HEK293 (cell line): Measurements from ENCODE around the gene HLA-A.

Experiments used
- ATF2 ChIP-seq: fragments of 450-650 bp; formaldehyde crosslinking; IDR thresholded peaks from 2 replicates; pipeline ENCODE4 v1.5.1; 2016; ENCODE audit warnings: missing biosample characterization, missing genetic modification characterization, low read depth
- FEZF1 ChIP-seq: fragments of 450-650 bp; formaldehyde crosslinking; IDR thresholded peaks from 2 replicates; pipeline ENCODE4 v1.5.1; 2016; ENCODE audit warnings: missing biosample characterization, missing genetic modification characterization
- GLI4 ChIP-seq: fragments of 450-650 bp; formaldehyde crosslinking; IDR thresholded peaks from 2 replicates; pipeline ENCODE4 v1.5.1; 2016; ENCODE audit warnings: missing biosample characterization, missing genetic modification characterization
- IKZF3 ChIP-seq: fragments of 450-650 bp; IDR thresholded peaks from 2 replicates; pipeline ENCODE4 v1.5.0; 2018; ENCODE audit warnings: missing biosample characterization, mild to moderate bottlenecking, missing genetic modification characterization, moderate library complexity
- KLF1 ChIP-seq: fragments of 450-650 bp; formaldehyde crosslinking; IDR thresholded peaks from 2 replicates; pipeline ENCODE4 v1.5.1; 2016; ENCODE audit warnings: missing biosample characterization, missing genetic modification characterization
- MEIS1 ChIP-seq: sonication (generic); formaldehyde crosslinking; IDR thresholded peaks from 2 replicates; pipeline ENCODE4 v1.8.1; 2022; ENCODE audit warnings: missing genetic modification reagents, mild to moderate bottlenecking, borderline replicate concordance
- PRDM4 ChIP-seq: fragments of 450-650 bp; formaldehyde crosslinking; IDR thresholded peaks from 2 replicates; pipeline ENCODE4 v1.5.1; 2017; ENCODE audit warnings: missing biosample characterization, missing genetic modification characterization
- PRDM6 ChIP-seq: fragments of 450-650 bp; formaldehyde crosslinking; IDR thresholded peaks from 2 replicates; pipeline ENCODE4 v1.5.1; 2017; ENCODE audit warnings: missing biosample characterization, missing genetic modification characterization
- REPIN1 ChIP-seq: fragments of 450-650 bp; formaldehyde crosslinking; IDR thresholded peaks from 2 replicates; pipeline ENCODE4 v1.5.1; 2017; ENCODE audit warnings: missing biosample characterization, missing genetic modification characterization, low read depth
- TCF7L2 ChIP-seq: IDR thresholded peaks from 2 replicates; pipeline ENCODE4 v1.6.1; 2011; ENCODE audit warnings: low read depth, mild to moderate bottlenecking, inconsistent platforms, low read length, moderate library complexity, borderline replicate concordance
- ZEB2 ChIP-seq: fragments of 450-650 bp; formaldehyde crosslinking; IDR thresholded peaks from 2 replicates; pipeline ENCODE4 v1.5.1; 2016; ENCODE audit warnings: missing biosample characterization, missing genetic modification characterization
- ZNF121 ChIP-seq: fragments of 450-650 bp; formaldehyde crosslinking; IDR thresholded peaks from 2 replicates; pipeline ENCODE4 v1.5.1; 2016; ENCODE audit warnings: missing biosample characterization, missing genetic modification characterization
- ZNF140 ChIP-seq: fragments of 450-650 bp; formaldehyde crosslinking; IDR thresholded peaks from 2 replicates; pipeline ENCODE4 v1.5.1; 2016; ENCODE audit warnings: missing biosample characterization, missing genetic modification characterization
- ZNF214 ChIP-seq: fragments of 450-650 bp; formaldehyde crosslinking; IDR thresholded peaks from 2 replicates; pipeline ENCODE4 v1.5.1; 2017; ENCODE audit warnings: missing biosample characterization, mild to moderate bottlenecking, missing genetic modification characterization, borderline replicate concordance
- ZNF221 ChIP-seq: fragments of 450-650 bp; formaldehyde crosslinking; IDR thresholded peaks from 2 replicates; pipeline ENCODE4 v1.5.1; 2017; ENCODE audit warnings: missing biosample characterization, missing genetic modification characterization, borderline replicate concordance
- ZNF311 ChIP-seq: fragments of 450-650 bp; formaldehyde crosslinking; IDR thresholded peaks from 2 replicates; pipeline ENCODE4 v1.5.1; 2017; ENCODE audit warnings: missing biosample characterization, missing genetic modification characterization, borderline replicate concordance
- ZNF354C ChIP-seq: fragments of 450-650 bp; formaldehyde crosslinking; IDR thresholded peaks from 2 replicates; pipeline ENCODE4 v1.5.1; 2016; ENCODE audit warnings: missing biosample characterization, missing genetic modification characterization, low read depth, borderline replicate concordance
- ZNF362 ChIP-seq: fragments of 450-650 bp; formaldehyde crosslinking; IDR thresholded peaks from 2 replicates; pipeline ENCODE4 v1.5.1; 2016; ENCODE audit warnings: missing biosample characterization, missing genetic modification characterization
- ZNF394 ChIP-seq: fragments of 450-650 bp; formaldehyde crosslinking; IDR thresholded peaks from 2 replicates; pipeline ENCODE4 v1.5.1; 2016; ENCODE audit warnings: missing biosample characterization, missing genetic modification characterization, mild to moderate bottlenecking, moderate library complexity, borderline replicate concordance
- ZNF416 ChIP-seq: fragments of 450-650 bp; formaldehyde crosslinking; IDR thresholded peaks from 2 replicates; pipeline ENCODE4 v1.5.1; 2016; ENCODE audit warnings: missing biosample characterization, missing genetic modification characterization
- ZNF426 ChIP-seq: fragments of 450-650 bp; formaldehyde crosslinking; IDR thresholded peaks from 2 replicates; pipeline ENCODE4 v1.5.1; 2017; ENCODE audit warnings: missing biosample characterization, missing genetic modification characterization, mild to moderate bottlenecking, inconsistent platforms, moderate library complexity
- ZNF473 ChIP-seq: fragments of 450-650 bp; formaldehyde crosslinking; IDR thresholded peaks from 2 replicates; pipeline ENCODE4 v1.5.1; 2017; ENCODE audit warnings: missing biosample characterization, missing genetic modification characterization
- ZNF530 ChIP-seq: fragments of 450-650 bp; formaldehyde crosslinking; IDR thresholded peaks from 2 replicates; pipeline ENCODE4 v1.5.1; 2016; ENCODE audit warnings: low read depth, missing biosample characterization, missing genetic modification characterization
- ZNF544 ChIP-seq: fragments of 450-650 bp; formaldehyde crosslinking; IDR thresholded peaks from 2 replicates; pipeline ENCODE4 v1.5.0; 2017; ENCODE audit warnings: missing biosample characterization, missing genetic modification characterization
- ZNF549 ChIP-seq: fragments of 450-650 bp; IDR thresholded peaks from 2 replicates; pipeline ENCODE4 v1.5.1; 2018; ENCODE audit warnings: missing biosample characterization, missing genetic modification characterization, mild to moderate bottlenecking, inconsistent platforms, moderate library complexity
- ZNF660 ChIP-seq: fragments of 450-650 bp; IDR thresholded peaks from 2 replicates; pipeline ENCODE4 v1.5.1; 2018; ENCODE audit warnings: missing biosample characterization, mild to moderate bottlenecking, missing genetic modification characterization
- ZNF670 ChIP-seq: fragments of 450-650 bp; formaldehyde crosslinking; IDR thresholded peaks from 2 replicates; pipeline ENCODE4 v1.5.1; 2016; ENCODE audit warnings: missing biosample characterization, missing genetic modification characterization, low read depth
- ZNF692 ChIP-seq: fragments of 450-650 bp; formaldehyde crosslinking; IDR thresholded peaks from 2 replicates; pipeline ENCODE4 v1.5.1; 2016; ENCODE audit warnings: missing biosample characterization, missing genetic modification characterization
- ZNF704 ChIP-seq: fragments of 450-650 bp; formaldehyde crosslinking; IDR thresholded peaks from 2 replicates; pipeline ENCODE4 v1.5.1; 2016; ENCODE audit warnings: missing biosample characterization, missing genetic modification characterization
- ZNF776 ChIP-seq: fragments of 450-650 bp; formaldehyde crosslinking; IDR thresholded peaks from 2 replicates; pipeline ENCODE4 v1.5.0; 2017; ENCODE audit warnings: missing biosample characterization, missing genetic modification characterization, borderline replicate concordance
- ZNF791 ChIP-seq: fragments of 450-650 bp; formaldehyde crosslinking; IDR thresholded peaks from 2 replicates; pipeline ENCODE4 v1.5.1; 2016; ENCODE audit warnings: missing biosample characterization, missing genetic modification characterization
- ZSCAN23 ChIP-seq: fragments of 450-650 bp; formaldehyde crosslinking; IDR thresholded peaks from 2 replicates; pipeline ENCODE4 v1.5.1; 2016; ENCODE audit warnings: missing biosample characterization, missing genetic modification characterization

Gene HLA-A

GRCh38 chr6:29967379-29968010 lies 25.2 kb downstream of the HLA-A start (continued):
- TF ChIP-seq ZNF121 (tag by site-specific recombination) = no peak
- TF ChIP-seq ZNF549 (tag by site-specific recombination) = no peak
- TF ChIP-seq ZNF221 = no peak
- TF ChIP-seq ZEB2 (tag by site-specific recombination) = peak; percentile 62
- TF ChIP-seq ZNF776 (tag by site-specific recombination) = no peak
- no peak for TF ChIP-seq ZNF791 (tag by site-specific recombination)
- peak; percentile 73 for TF ChIP-seq IKZF3
- no peak for TF ChIP-seq ZNF670 (tag by site-specific recombination)
- no peak for TF ChIP-seq ZNF354C (tag by site-specific recombination)
- TF ChIP-seq ZNF660 (tag by site-specific recombination) = no peak
- TF ChIP-seq MEIS1 = no peak
- peak; percentile 92 for TF ChIP-seq KLF1 (tag by site-specific recombination)
- TF ChIP-seq ZNF311 (tag by site-specific recombination) = no peak
- no peak for TF ChIP-seq ZNF394 (tag by site-specific recombination)
- TF ChIP-seq ZNF530 (tag by site-specific recombination) = no peak
- peak; percentile 84; the same call in 1 of the 2 replicates for TF ChIP-seq ZNF362 (tag by site-specific recombination)
- TF ChIP-seq PRDM6 (tag by site-specific recombination) = 0 out of 2 replicates have a peak, but pooled peaks have one; percentile 45
- TF ChIP-seq ZNF692 (tag by site-specific recombination) = no peak
- no peak for TF ChIP-seq ZNF704 (tag by site-specific recombination)
- no peak for TF ChIP-seq TCF7L2
- peak; percentile 79 for TF ChIP-seq FEZF1
- TF ChIP-seq GLI4 = no peak
- TF ChIP-seq ZNF473 (tag by site-specific recombination) = no peak
- no peak for TF ChIP-seq ZNF214 (tag by site-specific recombination)
- TF ChIP-seq ATF2 (tag by site-specific recombination) = no peak
- TF ChIP-seq ZNF140 (tag by site-specific recombination) = no peak
- TF ChIP-seq ZNF544 (tag by site-specific recombination) = no peak
- TF ChIP-seq REPIN1 = no peak
- TF ChIP-seq ZNF426 (tag by site-specific recombination) = no peak
- TF ChIP-seq ZNF416 (tag by site-specific recombination) = no peak
- TF ChIP-seq PRDM4 (tag by site-specific recombination) = no peak; the same call in 1 of the 2 replicates
- TF ChIP-seq ZSCAN23 (tag by site-specific recombination) = no peak
